ENCODE results near the gene COL6A5. TPM values are rescaled to one million over a fixed set of nuclear protein-coding genes. Genes with fewer than 3 reads are reported as not detected.

Gene COL6A5
- polyA plus RNA-seq, 2 of the 4 experiments (the other 2 are of a cell fraction), result not detected

GRCh38 chr3:130527426-130527825 lies 182.0 kb downstream of the COL6A5 start:
- DNase-seq (ENCODE audit: low read depth in 1 of 2, low spot score in 1 of 2) (no peak), FAIRE-seq (no peak), ATAC-seq (no peak)
- Histone ChIP-seq H3K4me2 (no peak overlapping the region), H3K27ac (no peak overlapping the region), H3K4me1 (no peaks in the 10 kb centered on the region), H3K9me3 (no peaks in the 10 kb centered on the region), H3K4me3 (no peak overlapping the region)
- 0% methylated on average over 1 of the region's 1 CpG for WGBS (ENCODE audit: missing lambda C conversion rate)
- ChIA-PET CTCF (interaction anchor here (1.6 to 2.4 kb wide), 2 partner anchors 14 to 251 kb away, joined by 3 to 7 read pairs; no protein-coding TSS in a partner anchor), POLR2A (no interaction called here)
- TF ChIP-seq EP300 (IDR thresholded peaks at IDR 0.05) (no peak), E2F6 (IDR thresholded peaks at IDR 0.05; ENCODE audit: borderline replicate concordance, low read depth) (no peak), KDM5A (IDR thresholded peaks at IDR 0.05) (no peak), ZFP36 (IDR thresholded peaks at IDR 0.05; ENCODE audit: borderline replicate concordance, partially characterized antibody) (no peak), NFE2L2 (conservative IDR thresholded peaks at IDR 0.05; ENCODE audit: low read length) (no peak), PHF8 (IDR thresholded peaks at IDR 0.05; ENCODE audit: borderline replicate concordance, low read depth) (no peak), ZNF302 (CRISPR knock-in tag; IDR thresholded peaks at IDR 0.05) (no peak), MAZ (IDR thresholded peaks at IDR 0.05; ENCODE audit: borderline replicate concordance, low read depth, low read length) (no peak), HEYL (CRISPR knock-in tag; IDR thresholded peaks at IDR 0.05) (no peak), KDM1A (IDR thresholded peaks at IDR 0.05; ENCODE audit: low read depth) (no peak), RARB (CRISPR knock-in tag; IDR thresholded peaks at IDR 0.05) (no peak), MYC (IDR thresholded peaks at IDR 0.05; ENCODE audit: borderline replicate concordance, low read length) (no peak), POLR2AphosphoS2 (conservative IDR thresholded peaks at IDR 0.05; ENCODE audit: low read length) (no peak), HMGXB4 (CRISPR knock-in tag; IDR thresholded peaks at IDR 0.05; ENCODE audit: borderline replicate concordance) (no peak), CHD2 (IDR thresholded peaks at IDR 0.05; ENCODE audit: low read length, partially characterized antibody) (no peak), PBX3 (IDR thresholded peaks at IDR 0.05) (no peak), REST (IDR thresholded peaks at IDR 0.05) (no peak), ESRRA (IDR thresholded peaks at IDR 0.05; ENCODE audit: borderline replicate concordance, low read length) (no peak), BCL3 (IDR thresholded peaks at IDR 0.05) (no peak), HOXB5 (CRISPR knock-in tag; IDR thresholded peaks at IDR 0.05) (no peak)

All from A549 (cell line).